ENCODE measurements around the gene PRKCH. TPM values are rescaled to one million over a fixed set of nuclear protein-coding genes. Genes with fewer than 3 reads are reported as not detected.
A peak's percentile ranks its signal among the peaks of the same experiment; 100 is the strongest.

Gene PRKCH
- total RNA-seq, 2 experiments from 2014 or later = 193 to 194 TPM

DNA sequence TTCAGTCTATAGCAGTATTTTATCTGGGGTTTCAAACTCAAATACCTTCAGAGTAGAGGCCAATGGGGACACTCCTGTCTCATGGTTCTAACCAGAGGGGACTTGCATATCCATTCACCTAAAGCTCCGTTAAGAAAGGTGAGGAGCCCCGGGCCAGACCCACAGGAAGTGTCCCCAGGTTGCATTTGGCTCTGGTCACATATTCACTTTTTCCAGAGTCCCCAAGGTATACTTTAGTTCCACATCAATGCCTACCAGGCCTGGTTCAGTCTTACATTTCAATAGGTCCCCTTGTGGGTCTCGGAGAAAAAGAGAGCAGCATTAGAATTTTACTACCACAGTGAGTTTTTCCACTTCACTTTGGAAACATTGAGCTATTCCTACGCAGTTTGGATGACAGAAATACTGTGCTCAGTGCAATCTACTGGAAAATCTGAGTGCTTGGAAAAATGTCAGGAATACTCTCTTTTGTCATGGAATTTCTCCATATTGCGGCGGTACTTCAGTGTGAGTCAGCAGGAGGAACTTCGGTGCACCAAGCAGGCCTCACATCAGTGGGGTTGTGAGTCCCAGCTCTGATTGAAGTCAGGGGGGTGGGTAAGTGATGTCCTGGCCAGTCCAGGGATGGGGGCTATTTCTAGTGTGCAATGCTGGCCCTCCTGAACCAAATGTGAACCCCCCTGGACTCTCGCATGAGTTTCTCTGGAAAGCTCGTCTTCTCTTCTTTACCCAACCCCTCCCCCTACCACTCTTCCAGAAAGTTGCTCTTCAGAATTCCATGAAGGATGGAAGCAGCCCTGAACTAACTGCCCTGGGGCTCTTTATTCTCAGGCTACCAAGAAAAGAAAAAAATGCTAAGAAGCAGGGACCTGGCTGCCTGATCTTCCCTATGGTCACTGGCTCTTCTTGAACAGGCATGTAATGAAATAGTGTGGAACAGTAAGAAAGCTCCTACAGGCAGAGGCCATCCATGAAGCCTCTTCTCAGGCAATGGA, 184.7 kb downstream of the PRKCH start:
- H3K27me3 Mint-ChIP-seq = no peaks in the 10 kb centered on the region
- ChIA-PET CTCF (interaction anchor here (0.7 to 8.8 kb wide), 6 partner anchors 13 to 45 kb away, joined by 3 to 94 read pairs (median 4); no protein-coding TSS in a partner anchor), POLR2A (interaction anchor here (0.6 to 8.6 kb wide), 10 partner anchors 12 to 753 kb away, joined by 3 to 100 read pairs (median 4); partner anchors contain the start of gene HIF1A)
- H3K9me3 Mint-ChIP-seq = peaks cover 5% of the 10 kb centered on the region
- H3K36me3 Mint-ChIP-seq (ENCODE audit: low read depth) = peaks cover 75% of the 10 kb centered on the region
- DNase-seq (peak; percentile 57), ATAC-seq (peak; percentile 16)
- intact Hi-C loops (cut with micrococcal nuclease) = loop anchor here (10.0 kb wide), 1 partner anchor 89 kb away; no protein-coding TSS in a partner anchor
- H3K4me1 Mint-ChIP-seq (ENCODE audit: low read depth) = peaks cover 97% of the 10 kb centered on the region
- H3K4me3 Mint-ChIP-seq = peak overlapping the region; percentile 48
- H3K27ac Mint-ChIP-seq = peak overlapping the region; percentile 100
- TF ChIP-seq, protein P1, sequence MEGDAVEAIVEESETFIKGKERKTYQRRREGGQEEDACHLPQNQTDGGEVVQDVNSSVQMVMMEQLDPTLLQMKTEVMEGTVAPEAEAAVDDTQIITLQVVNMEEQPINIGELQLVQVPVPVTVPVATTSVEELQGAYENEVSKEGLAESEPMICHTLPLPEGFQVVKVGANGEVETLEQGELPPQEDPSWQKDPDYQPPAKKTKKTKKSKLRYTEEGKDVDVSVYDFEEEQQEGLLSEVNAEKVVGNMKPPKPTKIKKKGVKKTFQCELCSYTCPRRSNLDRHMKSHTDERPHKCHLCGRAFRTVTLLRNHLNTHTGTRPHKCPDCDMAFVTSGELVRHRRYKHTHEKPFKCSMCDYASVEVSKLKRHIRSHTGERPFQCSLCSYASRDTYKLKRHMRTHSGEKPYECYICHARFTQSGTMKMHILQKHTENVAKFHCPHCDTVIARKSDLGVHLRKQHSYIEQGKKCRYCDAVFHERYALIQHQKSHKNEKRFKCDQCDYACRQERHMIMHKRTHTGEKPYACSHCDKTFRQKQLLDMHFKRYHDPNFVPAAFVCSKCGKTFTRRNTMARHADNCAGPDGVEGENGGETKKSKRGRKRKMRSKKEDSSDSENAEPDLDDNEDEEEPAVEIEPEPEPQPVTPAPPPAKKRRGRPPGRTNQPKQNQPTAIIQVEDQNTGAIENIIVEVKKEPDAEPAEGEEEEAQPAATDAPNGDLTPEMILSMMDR (IDR thresholded peaks at IDR 0.05) = no peak

DNA sequence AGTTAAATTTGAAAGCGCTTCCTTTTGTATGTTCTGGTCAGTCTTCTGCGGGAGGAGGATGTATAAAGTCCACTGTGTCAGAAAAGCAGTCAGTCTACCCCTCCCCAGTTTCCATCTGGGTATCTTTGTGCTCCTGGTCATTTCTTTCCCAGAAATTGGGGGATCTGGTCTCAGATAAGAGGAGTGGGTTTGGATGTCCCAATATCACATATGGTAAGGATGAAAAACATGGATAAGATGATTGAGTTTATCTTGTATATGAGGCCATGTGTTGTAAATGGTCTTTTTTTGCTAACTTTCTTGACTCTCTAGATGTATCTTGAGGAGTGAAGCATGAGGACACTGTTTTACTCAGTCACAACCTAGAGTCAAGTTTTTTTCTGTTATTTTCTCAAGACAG, 187.1 kb downstream of the PRKCH start:
- POLR2A ChIA-PET = no interaction called here
- peaks cover 81% of the 10 kb centered on the region for H3K36me3 Mint-ChIP-seq (ENCODE audit: low read depth)
- intact Hi-C loops (cut with micrococcal nuclease) = loop anchor here (10.0 kb wide), 1 partner anchor 86 kb away; no protein-coding TSS in a partner anchor

DNA sequence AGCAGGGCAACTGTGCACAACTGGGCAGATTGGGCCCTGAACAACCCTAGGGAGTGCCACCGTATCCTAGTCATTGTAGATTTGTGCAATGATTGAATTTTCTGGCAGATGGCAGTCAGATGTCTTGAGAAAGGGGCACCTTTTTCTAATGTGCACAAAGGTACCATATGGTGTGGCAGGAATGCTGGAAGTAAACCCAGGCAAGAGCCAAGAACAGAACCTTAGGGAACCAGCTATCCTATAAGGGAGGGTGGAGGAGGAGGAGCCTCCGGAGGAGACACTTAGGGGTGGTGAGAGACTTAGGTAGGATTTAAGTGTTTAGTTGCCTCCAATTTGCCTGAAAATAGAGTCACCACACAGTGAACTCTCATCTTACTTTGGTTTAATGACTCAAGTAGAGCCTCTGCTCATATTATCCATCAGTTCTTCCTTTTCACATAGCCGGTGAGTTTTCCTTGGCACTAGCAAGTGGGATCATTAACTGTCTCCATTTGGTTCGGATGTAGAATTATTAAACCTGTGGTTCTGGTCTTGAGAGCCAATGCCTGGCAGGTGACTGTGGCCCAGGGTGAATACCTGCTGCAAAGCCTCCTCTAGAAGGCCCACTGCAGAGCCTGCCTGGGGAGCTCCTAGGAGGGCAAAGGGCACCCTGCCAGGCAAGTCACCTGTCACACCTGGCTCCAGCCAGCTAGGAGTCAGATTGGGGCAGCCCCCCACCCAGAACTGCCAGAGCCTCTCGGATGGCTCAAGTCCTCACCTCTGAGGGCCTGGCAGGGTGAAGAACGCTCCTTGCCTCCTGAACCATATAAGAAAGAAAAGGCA, 189.6 kb downstream of the PRKCH start:
- ChIA-PET POLR2A (interaction anchor here (1.0 to 3.4 kb wide), 6 partner anchors 8 to 32 kb away, joined by 3 to 23 read pairs (median 4); no protein-coding TSS in a partner anchor), CTCF (interaction anchor here (1.2 to 5.0 kb wide), 4 partner anchors 9 to 245 kb away, joined by 3 to 39 read pairs (median 3); no protein-coding TSS in a partner anchor)
- no peaks in the 10 kb centered on the region for H3K9me3 Mint-ChIP-seq
- peak overlapping the region; percentile 93 for H3K27ac Mint-ChIP-seq
- DNase-seq (peak; percentile 52), ATAC-seq (peak; percentile 46)
- H3K27me3 Mint-ChIP-seq = no peaks in the 10 kb centered on the region
- intact Hi-C loops (cut with micrococcal nuclease) = no loop called here
- H3K4me1 Mint-ChIP-seq (ENCODE audit: low read depth) = peaks cover 94% of the 10 kb centered on the region
- peak overlapping the region; percentile 52 for H3K4me3 Mint-ChIP-seq
- TF ChIP-seq, protein P1 (IDR thresholded peaks at IDR 0.05) = no peak
- peaks cover 79% of the 10 kb centered on the region for H3K36me3 Mint-ChIP-seq (ENCODE audit: low read depth)

More for the DNA sequence above, 187.1 kb downstream of the PRKCH start:
- peaks cover 5% of the 10 kb centered on the region for H3K9me3 Mint-ChIP-seq
- TF ChIP-seq, protein P1 (IDR thresholded peaks at IDR 0.05) = no peak
- H3K4me1 Mint-ChIP-seq (ENCODE audit: low read depth) = peaks cover 94% of the 10 kb centered on the region
- peak overlapping the region; percentile 100 for H3K27ac Mint-ChIP-seq
- CTCF ChIA-PET = interaction anchor here (1.8 to 1.9 kb wide), 2 partner anchors 13 to 33 kb away, joined by 4 to 5 read pairs; no protein-coding TSS in a partner anchor
- DNase-seq = no peak
- no peak for ATAC-seq
- no peak overlapping the region for H3K4me3 Mint-ChIP-seq
- no peaks in the 10 kb centered on the region for H3K27me3 Mint-ChIP-seq

GRCh38 chr14:61511558-61511948, 190.2 kb downstream of the PRKCH start:
- ChIA-PET POLR2A (interaction anchor here (0.8 to 3.4 kb wide), 8 partner anchors 9 to 36 kb away, joined by 3 to 23 read pairs (median 4); no protein-coding TSS in a partner anchor), CTCF (interaction anchor here (1.2 to 5.0 kb wide), 5 partner anchors 10 to 246 kb away, joined by 3 to 39 read pairs (median 3); no protein-coding TSS in a partner anchor)
- no peaks in the 10 kb centered on the region for H3K27me3 Mint-ChIP-seq
- TF ChIP-seq, protein P1 (IDR thresholded peaks at IDR 0.05) = no peak
- H3K27ac Mint-ChIP-seq = peak overlapping the region; percentile 93
- peaks cover 78% of the 10 kb centered on the region for H3K36me3 Mint-ChIP-seq (ENCODE audit: low read depth)
- H3K4me1 Mint-ChIP-seq (ENCODE audit: low read depth) = peaks cover 94% of the 10 kb centered on the region
- no peaks in the 10 kb centered on the region for H3K9me3 Mint-ChIP-seq
- ATAC-seq = peak; percentile 72
- intact Hi-C loops (cut with micrococcal nuclease) = no loop called here
- H3K4me3 Mint-ChIP-seq = peak overlapping the region; percentile 52
- DNase-seq = peak; percentile 86

Measured in activated CD8-positive, alpha-beta T cell treated with anti-CD3 and anti-CD28 coated beads for 36 hours (primary cell).